Measurements from ENCODE around the gene ZBTB25. TPM values are rescaled to one million over a fixed set of nuclear protein-coding genes. Genes with fewer than 3 reads are reported as not detected.

ZBTB25 gene
- total RNA-seq, 1 donor from 2014 or later: 4.7 TPM

GRCh38 chr14:64411001-64411400, 92.6 kb downstream of the ZBTB25 start:
- DNase-seq (ENCODE audit: low read depth): no peak
- TF ChIP-seq CTCF (IDR thresholded peaks at IDR 0.05; ENCODE audit: insufficient read depth, low read length, severe bottlenecking): no peak
- no peaks in the 10 kb centered on the region for H3K36me3 ChIP-seq (ENCODE audit: control insufficient read depth, insufficient read depth, low read length)
- no peaks in the 10 kb centered on the region for H3K27me3 ChIP-seq (ENCODE audit: control insufficient read depth, insufficient read depth, low read length)
- no peak for FAIRE-seq
- no peak overlapping the region for H3K4me3 ChIP-seq (ENCODE audit: low read depth, low read length)

GRCh38 chr14:64410084-64410774, 93.4 kb downstream of the ZBTB25 start:
- no peak overlapping the region for H3K4me3 ChIP-seq (ENCODE audit: low read depth, low read length)
- no peak for FAIRE-seq
- DNase-seq (ENCODE audit: low read depth): peak; percentile 69
- no peaks in the 10 kb centered on the region for H3K27me3 ChIP-seq (ENCODE audit: control insufficient read depth, insufficient read depth, low read length)
- no peak for TF ChIP-seq CTCF (IDR thresholded peaks at IDR 0.05; ENCODE audit: insufficient read depth, low read length, severe bottlenecking)
- H3K36me3 ChIP-seq (ENCODE audit: control insufficient read depth, insufficient read depth, low read length): no peaks in the 10 kb centered on the region

- no peak for FAIRE-seq
- no peaks in the 10 kb centered on the region for H3K36me3 ChIP-seq (ENCODE audit: control insufficient read depth, insufficient read depth, low read length)
- no peak for TF ChIP-seq CTCF (IDR thresholded peaks at IDR 0.05; ENCODE audit: insufficient read depth, low read length, severe bottlenecking)
- no peak for DNase-seq (ENCODE audit: low read depth)
- no peaks in the 10 kb centered on the region for H3K27me3 ChIP-seq (ENCODE audit: control insufficient read depth, insufficient read depth, low read length)
- H3K4me3 ChIP-seq (ENCODE audit: low read depth, low read length): no peak overlapping the region
Observed at GRCh38 chr14:64409126-64409920, 94.3 kb downstream of the ZBTB25 start.

GRCh38 chr14:64407329-64407728, 96.3 kb downstream of the ZBTB25 start:
- FAIRE-seq: no peak
- no peak overlapping the region for H3K4me3 ChIP-seq (ENCODE audit: low read depth, low read length)
- no peaks in the 10 kb centered on the region for H3K27me3 ChIP-seq (ENCODE audit: control insufficient read depth, insufficient read depth, low read length)
- DNase-seq (ENCODE audit: low read depth): peak; percentile 28
- TF ChIP-seq CTCF (IDR thresholded peaks at IDR 0.05; ENCODE audit: insufficient read depth, low read length, severe bottlenecking): no peak
- no peaks in the 10 kb centered on the region for H3K36me3 ChIP-seq (ENCODE audit: control insufficient read depth, insufficient read depth, low read length)

- no peak for FAIRE-seq
- no peaks in the 10 kb centered on the region for H3K36me3 ChIP-seq (ENCODE audit: control insufficient read depth, insufficient read depth, low read length)
Observed at GRCh38 chr14:64405295-64405694, 98.3 kb downstream of the ZBTB25 start.

More at GRCh38 chr14:64405295-64405694, 98.3 kb downstream of the ZBTB25 start:
- H3K27me3 ChIP-seq (ENCODE audit: control insufficient read depth, insufficient read depth, low read length): no peaks in the 10 kb centered on the region
- no peak for DNase-seq (ENCODE audit: low read depth)
- no peak for TF ChIP-seq CTCF (IDR thresholded peaks at IDR 0.05; ENCODE audit: insufficient read depth, low read length, severe bottlenecking)
- no peak overlapping the region for H3K4me3 ChIP-seq (ENCODE audit: low read depth, low read length)
